ENCODE data around the gene GREB1.

GREB1 gene

DNA sequence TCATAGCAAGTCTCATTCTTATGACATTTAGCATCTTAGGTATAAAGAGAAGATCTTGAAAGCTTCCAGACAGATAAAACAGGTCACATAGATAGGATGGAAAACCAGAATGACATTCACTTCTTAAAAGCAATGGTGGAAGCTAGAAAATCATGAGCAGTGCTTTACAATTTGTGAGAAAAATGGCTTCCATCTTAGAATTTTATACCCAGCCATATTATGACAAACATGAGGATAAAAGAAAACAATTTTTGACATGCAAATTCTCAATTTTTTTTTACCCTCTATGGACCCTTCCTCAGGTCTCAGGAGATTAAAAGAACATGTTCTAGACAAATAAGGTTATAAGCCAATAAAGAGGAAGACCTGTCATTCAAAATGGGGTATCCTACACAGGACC, 129.0 kb downstream of the GREB1 start:
- DNase-seq (ENCODE audit: low read depth) = no peak

DNA sequence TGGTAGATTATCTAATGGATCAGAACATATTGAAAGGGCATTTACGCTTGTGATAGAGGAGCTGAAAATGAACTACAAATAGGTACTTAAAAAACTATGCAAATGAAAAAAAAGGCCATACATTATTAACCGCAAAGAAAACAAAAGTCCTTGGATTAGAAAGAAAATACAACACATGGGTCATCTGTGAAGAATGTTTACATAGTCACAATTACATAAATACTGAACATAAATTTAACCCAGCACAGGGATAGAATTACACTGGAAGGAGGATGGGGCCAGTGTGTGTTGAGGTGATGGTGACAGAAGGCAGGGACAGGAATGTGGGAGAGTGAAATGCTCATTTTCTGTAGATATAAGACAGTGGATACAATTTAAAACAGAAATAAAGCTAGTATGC, 129.6 kb downstream of the GREB1 start:
- no peak for DNase-seq (ENCODE audit: low read depth)

DNA sequence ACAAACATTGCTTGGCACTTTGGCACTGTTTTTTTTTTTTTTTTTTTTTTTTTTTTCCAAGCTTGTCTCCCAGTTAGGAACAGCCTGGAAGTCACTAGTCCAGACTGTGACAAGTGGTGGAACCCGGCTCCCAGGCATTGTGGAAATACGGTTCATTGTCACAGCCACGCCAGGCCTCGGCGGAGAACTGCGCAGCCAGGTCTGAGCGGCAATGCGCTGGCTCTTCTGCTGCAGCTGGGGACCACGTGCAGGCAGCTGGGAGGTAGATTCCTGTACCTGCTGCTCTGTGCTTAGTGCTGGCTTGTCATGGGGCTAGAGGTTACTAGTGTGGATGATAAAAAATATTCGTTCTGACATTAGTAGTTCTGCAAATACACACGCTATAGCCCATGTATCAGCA, 131.2 kb downstream of the GREB1 start:
- no peak for DNase-seq (ENCODE audit: low read depth)

DNA sequence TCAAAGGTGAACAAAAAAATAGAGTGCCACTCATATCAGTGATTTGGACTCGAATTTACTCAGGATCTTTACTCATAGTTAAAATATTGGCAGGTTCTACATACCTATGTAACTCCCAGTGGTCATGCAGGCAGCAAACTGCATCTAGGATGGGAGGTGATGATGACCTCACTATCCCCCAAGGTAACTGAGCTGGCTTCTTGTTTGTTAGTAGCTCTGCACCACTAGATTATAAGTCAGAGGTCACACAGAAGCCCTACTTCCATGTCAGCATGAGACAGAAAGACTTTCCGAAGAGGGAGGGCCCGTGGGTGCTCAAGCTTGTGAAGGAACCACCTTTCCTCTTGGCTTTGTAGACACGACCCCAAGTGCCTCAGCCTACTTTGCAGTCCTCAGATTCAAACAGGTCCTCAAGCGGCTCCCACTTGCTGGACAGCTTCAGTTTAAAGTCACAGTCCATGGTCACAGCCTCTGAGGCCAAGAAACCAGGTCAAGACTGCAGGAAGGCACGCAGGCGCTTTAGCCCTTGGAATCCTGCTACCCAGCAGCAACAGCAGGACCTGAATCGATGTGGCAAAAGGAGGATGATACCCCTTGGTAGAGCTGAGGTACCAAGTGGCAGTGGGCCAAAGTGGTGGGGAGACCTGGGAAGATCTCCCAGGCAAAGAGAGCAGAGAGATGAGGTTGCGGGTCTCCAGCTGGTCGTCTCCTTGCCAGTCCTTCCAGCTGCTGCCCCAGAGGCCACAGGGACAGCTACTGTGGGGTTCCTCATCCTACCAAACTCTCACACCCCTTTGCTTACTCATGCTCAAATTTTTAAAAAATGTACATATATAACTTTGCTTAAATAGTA, 131.9 kb downstream of the GREB1 start:
- DNase-seq (ENCODE audit: low read depth) = no peak

DNA sequence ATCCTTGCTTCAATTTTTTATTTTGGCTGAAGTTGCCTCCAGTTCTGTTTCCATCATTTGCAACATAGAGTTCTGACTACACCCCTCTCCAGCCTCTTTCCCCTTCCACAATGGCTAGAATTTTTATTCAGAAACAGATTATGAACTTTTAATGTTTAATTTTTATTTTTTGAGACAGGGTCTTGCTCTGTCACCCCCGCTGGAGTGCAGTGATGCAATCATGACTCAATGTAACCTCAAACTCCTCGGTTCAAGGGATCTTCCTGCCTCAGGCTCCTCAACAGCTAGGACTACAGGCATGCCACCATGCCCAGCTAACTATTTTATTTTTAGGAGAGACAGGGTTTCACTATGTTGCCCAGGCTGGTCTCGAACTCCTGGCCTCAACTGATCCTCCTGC, 133.3 kb downstream of the GREB1 start:
- DNase-seq (ENCODE audit: low read depth) = no peak

DNA sequence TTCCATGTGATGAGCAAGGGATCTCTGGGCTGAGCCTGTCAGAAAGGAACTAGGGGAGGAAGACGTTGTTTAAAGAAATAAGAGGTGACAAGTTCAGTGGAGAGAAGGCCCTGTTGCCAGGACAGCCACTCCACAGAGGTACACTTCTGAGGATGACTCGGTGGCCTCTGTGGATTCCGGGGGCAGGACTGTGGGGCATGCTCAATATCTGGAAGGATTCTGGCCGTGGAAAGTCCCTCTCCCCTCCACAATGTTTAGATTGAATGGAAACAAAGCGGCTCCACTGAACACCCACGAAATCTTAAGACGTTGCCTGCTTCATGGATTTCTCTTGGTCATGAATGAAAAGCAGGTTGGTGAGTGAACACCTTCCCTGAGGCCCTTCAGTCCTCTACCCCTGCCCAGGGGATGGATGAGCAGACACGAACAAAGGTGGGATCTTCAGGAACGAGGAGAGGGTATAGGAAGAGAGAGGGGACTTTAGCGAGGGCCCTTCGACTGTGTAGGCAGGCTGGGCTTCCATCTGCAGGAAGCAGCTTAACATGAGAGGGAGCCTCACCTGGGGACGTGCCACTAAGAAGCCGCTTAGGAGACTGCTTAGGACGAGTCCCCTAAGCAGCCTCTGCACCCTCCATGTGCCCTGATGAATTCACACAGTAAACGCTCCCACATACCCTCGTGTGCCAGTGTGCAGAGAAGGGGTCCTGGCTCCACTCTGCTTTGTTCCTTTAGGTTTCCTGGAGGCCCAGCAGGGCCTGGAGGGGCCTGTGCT, 134.2 kb downstream of the GREB1 start:
- no peak for DNase-seq (ENCODE audit: low read depth)

DNA sequence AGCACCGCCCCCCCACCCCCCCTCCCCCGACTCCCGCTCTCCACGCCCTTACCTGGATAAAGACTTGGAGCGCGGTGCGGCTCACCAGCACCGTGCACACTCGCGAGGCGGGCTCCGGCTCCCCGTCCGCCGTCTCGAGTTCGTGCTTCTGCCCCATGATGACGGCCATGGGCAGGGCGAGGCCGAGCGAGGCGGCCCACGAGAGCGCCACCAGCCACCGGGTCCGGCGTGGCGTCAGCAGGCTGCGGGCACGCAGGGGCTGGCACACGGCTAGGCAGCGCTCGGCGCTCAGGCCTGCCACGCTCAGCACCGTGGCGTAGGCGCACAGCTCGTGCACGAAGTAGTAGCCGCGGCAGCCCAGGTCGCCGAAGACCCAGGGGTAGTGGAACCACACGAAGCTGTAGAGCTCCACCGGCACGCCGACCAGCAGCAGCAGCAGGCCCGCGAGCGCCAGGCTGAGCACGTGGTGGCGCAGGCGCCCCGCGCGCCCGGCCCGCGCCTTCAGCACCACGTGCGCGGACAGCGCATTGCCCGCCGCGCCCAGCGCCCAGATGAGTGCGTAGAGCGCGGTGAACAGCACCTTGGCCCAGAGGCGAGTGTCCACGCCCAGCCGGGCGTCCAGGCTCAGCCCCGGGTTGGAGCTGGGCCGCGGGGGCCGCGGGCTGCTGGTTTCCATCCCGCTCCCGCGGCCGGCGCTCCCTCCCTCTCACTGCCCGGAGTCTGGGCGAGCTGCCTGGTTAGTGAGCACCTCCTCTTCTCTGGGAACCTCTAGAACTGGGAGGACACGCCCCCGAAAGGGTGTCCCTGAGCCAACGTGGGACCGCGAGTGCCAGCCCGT, 135.8 kb downstream of the GREB1 start, which contains the start of gene NTSR2:
NTSR2 (minus strand) TSS at position 742 of the 838 bp plus-strand sequence; CDS start at position 676, 66 bp downstream.
- no peak for DNase-seq (ENCODE audit: low read depth)

DNA sequence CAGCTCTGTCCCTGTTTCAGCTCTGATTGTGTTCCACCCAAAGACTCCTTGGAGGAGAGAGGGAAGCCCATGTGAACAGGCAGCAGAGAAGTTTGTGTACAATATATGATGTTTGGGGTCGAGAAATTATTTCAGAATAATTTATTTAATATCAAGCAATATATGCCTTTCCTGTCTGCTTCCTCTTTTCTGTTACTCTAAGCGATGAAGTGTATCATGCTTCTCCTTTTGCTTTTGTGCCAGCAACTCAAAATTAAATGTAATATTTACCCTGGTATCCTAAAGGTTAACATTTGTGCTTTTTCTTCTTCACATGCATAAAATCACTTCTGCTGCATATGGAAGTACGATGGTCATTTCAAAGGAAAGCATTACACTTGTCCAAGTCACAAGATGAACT, 138.6 kb downstream of the GREB1 start:
- DNase-seq (ENCODE audit: low read depth) = no peak

DNA sequence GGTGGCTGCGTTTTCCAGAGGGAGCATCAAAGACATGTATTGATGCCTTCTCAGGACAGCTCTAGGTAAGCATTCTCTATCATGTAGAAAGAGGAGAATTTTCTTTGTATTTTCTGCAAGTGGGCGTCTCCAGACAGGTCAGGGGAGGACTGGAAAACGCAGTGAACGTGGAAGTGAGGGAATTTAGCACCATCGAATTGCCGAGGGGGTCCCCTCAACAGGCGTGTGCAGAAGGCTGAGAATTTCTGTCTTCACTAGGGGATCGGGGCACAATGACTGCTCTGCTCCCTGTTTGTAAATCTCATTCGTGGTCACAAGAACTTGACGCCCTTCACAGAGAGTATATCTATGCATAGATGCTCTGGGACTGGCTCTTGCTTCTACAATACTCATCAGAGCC, 141.1 kb downstream of the GREB1 start:
- no peak for DNase-seq (ENCODE audit: low read depth)

DNA sequence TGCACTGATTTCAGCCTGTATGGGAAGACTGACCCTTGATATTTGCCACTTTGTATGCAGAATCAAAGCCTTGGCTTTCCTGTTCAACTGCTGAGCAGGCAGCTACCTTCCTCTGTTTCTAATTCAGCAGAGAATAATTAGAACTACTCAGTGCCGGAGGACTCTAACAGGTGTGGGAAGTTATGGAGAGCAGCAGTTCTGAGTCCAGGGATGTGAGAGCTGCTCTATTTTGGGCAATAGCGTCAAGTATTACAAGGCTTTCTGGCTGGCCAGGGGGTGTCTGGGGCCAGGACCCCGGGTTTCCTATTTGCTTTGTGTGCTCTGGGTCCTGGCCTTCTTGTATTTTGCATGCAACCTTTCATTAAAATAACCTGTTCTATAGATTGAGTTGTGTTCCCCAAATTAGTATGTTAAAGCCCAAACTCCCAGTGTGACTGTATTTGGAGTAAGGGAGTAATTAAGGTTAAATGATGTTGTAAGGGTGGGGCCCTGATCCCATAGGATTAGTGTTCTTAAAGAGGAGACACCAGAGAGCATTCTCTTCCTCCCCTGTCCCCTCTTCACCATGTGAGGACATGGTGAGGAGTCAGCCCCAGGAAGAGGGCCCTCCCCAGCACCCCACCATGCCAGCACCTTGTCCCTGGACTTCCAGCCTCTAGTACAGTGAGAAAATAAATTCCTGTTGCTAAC, 141.7 kb downstream of the GREB1 start:
- no peak for DNase-seq (ENCODE audit: low read depth)

DNA sequence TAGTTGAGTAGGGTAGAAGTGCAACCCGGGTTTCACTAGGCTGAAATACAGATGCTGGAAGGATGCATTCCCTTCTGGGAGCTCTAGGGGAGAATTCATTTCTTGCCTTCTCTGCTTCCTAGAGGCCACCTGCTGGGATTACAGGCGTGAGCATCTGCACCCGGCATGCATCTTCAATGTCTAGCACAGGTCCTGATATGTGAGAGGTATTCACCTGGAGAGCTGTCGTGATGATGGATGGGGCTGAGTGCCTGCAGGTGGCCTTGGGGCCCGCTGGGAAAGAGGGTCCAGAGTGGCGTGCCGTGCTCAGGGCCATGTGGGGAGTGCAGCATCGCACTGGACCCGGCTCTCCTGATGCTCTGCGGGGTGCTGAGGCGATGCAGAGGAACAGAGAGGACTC, 142.8 kb downstream of the GREB1 start:
- no peak for DNase-seq (ENCODE audit: low read depth)

DNA sequence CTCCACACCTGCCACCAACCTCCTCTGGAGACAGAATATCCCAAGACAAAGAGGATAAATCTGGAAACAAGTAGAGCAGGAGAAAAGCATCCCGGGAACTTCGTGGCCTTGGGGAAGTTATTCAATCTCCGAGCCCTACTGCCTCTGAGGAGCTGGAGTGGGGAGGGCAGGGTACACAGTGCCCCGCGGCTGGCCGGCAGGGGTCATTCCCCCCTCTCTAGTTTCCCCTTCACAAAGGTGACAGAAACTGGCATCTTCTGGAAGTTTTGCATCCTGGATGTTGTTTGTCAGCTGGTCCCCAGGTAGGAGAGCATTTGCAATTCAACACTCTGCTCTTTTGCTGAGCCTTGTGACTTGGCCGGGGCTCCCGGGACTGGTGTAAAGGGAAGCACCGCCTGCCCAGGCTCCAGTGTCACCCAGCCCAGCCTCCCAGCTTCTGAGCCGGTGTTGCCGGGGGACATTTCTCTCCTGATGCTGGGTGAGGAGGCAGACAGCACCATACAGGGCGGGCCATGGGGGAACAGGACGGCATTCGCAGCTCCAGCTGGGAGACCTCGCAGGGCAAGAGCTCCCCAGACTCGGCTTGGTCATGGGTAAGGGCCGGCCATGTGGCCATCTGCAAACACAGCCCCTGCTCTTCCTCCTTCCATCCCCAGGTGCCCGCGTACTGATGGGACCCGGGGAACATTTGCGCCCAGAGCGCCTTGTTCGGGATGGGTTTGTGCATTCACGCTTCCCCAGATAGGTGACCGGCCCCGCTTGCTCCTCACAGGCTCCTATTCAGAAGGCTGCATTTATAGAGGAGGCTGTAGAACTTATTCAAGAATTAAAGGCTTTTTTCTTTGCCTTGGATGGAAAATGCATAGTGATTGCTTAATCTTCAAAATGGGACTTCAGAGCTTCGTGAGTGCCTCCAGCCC, 143.6 kb downstream of the GREB1 start:
- DNase-seq (ENCODE audit: low read depth) = no peak

DNA sequence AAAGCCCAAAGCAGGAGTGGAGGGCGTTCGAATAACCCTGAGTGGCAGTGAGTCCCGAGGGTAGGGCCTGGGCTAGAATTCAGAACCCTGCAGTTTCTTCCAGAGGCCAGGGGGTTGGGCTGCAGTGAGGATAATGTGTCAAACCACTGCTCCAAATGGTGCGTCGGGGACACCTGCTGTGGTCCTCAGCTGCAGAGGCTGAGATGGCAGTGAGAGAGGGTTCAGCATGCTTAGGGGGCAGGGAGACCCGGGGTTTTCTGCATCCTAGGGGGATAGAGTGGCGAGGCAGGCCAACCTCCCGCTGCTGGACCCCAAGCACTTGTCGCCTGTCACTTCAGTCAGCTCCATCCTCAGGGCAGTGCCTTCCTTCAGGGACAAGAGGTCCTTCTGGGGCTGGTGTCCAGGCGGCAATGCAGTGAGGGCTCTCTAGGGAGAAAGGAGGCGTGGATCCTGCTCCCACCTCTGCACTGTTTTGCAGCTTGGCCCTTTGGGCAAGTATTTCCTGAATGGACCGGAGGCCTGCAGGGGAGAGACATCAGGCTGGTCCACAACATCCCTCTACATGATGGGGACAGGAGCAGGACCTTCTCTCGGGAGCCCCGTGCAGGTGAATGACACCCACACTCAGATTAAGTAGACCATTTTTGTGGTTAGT, 144.6 kb downstream of the GREB1 start:
- DNase-seq (ENCODE audit: low read depth) = no peak

DNA sequence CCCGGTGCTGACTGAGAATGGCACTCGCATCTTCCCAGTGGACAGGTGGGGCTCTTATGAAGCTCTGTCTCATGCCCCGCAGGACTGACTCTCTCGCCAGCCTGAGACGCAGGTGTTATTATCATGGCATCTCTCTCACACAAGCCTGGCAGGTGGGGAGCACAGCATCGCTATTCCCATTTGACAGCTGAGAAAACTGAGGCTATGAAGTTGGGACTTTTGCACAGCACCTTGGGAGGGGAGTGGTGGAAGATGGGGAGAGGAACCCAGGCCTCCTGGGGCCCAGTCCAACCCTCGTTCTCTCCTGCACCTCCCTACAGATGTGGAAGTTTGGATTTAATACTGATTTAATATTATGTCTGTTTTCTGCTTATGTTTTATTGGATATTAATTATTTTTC, 145.2 kb downstream of the GREB1 start:
- DNase-seq (ENCODE audit: low read depth) = no peak

DNA sequence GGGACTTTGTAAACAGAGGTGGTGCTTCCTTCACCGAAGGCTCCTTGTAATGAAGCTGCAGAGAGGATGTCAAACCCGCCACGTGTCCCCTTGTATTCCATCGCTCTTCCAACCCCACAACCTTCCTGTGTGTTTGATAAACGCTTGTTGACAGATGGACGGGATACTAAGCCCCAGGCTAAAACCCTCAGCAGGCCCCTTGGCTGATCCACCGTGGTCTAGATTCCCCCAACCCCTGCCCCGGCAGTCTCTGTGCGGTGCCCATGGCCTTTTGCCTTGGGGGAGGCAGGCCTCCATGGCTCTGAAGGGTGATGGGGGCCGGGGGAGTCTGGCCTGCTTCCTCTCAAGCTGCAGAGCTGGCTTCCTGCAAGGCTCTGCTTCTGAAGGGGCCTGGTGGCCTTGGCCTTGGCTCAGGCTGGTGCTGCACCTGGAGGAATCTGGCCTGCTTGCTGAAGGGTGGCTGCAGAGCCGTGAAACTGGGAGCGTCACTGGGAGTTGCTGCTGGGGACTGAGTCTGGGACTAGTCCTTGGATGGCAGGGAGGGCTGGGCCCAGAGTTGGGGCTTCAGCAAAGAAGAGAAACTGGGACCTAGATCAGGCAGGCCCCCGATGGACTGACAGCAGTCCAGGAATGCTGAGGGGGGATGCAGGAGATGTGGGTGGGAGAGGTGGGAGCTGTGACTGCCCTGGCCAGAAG, 145.8 kb downstream of the GREB1 start:
- DNase-seq (ENCODE audit: low read depth) = no peak

DNA sequence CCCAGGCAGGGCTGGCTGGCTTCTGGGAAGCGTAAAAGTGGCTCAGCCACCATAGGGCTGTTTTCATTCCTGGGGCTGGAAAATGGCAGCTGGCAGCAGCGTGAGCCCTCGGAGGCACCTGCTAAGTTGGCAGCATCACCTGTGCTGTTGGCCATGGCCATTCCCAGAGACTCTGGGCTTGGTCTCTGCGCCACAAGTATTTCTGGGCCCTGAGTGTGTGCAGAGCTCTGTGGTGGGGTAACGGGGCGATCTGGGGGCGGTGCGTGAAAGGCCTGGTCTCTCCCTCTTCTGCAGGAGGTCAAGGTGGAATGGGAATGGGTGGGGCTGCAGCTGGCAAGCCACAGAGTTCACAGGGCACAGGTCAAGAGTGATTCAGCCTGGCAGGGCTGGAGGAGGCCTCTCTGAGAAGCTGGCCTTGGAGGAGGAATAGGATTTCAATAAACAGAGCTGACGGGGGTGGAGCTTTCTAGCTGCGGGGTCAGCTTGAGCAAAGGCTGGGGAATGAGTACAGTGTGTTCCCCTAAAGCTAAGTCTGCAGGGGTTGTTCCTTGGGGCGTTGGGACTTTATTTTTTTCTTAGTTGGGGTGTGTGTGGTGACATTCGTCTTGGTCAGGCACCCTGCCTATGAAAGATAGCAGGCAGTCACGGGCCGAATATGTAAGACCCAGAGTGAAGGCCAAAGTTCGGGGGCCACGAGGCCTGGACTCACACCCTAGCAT, 146.5 kb downstream of the GREB1 start:
- DNase-seq (ENCODE audit: low read depth) = no peak

DNA sequence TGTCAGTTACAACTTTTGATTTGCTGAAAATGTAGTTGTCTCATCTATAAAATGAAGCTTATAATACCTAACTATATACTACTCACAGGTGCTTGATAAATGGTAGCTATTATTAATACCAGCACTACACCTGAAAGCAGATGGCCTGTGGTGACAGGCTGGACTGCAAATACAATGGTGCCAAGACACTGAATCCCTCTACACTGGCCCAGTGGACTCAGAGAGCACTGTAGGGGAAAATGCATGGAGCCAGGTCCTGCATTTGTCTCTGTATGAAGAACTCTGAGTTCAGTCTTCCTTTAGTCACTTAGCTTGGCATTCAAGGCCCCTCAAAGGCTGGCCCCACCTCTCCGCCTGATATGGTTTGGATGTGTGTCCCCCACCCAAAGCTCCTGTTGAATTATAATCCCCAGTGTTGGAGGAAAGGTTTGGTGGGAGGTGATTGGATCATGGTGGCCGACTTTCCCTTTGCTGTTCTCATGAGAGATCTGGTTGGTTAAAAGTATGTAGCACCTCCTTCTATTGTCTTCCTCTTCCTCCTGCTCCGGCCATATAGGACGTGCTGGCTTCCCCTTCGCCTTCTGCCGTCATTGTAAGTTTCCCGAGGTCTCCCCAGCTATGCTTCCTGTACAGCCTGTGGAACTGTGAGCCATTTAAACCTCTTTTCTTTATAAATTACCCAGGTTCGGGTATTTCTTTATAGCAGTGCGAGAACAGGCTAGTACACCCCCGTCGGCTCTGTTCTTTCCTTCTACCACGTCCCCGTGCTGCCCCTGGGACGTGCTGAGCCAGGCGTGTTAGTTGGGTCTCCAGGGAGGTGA, 147.3 kb downstream of the GREB1 start:
- no peak for DNase-seq (ENCODE audit: low read depth)

Measured in activated T-cell treated with anti-CD3 and anti-CD28 coated beads for 1 hour (primary cell).